GM12878 (cell line): ENCODE results near the gene AKT3. TPM values are rescaled to one million over a fixed set of nuclear protein-coding genes. Genes with fewer than 3 reads are reported as not detected.

Experiments used
- ATAC-seq: fragments of 200-7000 bp; cut with Tn5 transposase; 3 replicates; pipeline ENCODE4 v1.9.1; 2020; ENCODE audit warnings: mild to moderate bottlenecking, moderate library complexity
- BruUV-seq: library from RNA; stranded (reverse); fragments of 400-500 nt; replicated peaks from 2 replicates; lab custom pipeline; 2021; lab: Mats Ljungman, UMichigan
- CTCF ChIA-PET: fragments of 300-600 bp; sonication (Branson Sonifier 250); formaldehyde crosslinking; extraction: SDS; loops from one replicate; lab custom pipeline; 2021; ENCODE audit warnings: inconsistent platforms; lab: Yijun Ruan, JAX
- POLR2A ChIA-PET: fragments of 350-600 bp; formaldehyde crosslinking; extraction: SDS; loops from one replicate; lab custom pipeline; 2021; ENCODE audit warnings: inconsistent platforms; lab: Charles Lee
- RAD21 ChIA-PET: fragments of 300-600 bp; sonication (Branson Sonifier 250); formaldehyde crosslinking; loops from one replicate; lab custom pipeline; 2023; ENCODE audit warnings: antibody characterized with exemption; ENCODE audit not compliant: unreplicated experiment; lab: Charles Lee
- SMC1A ChIA-PET: fragments of 300-600 bp; sonication (Branson Sonifier 250); formaldehyde crosslinking; loops from one replicate; lab custom pipeline; 2023; ENCODE audit not compliant: unreplicated experiment, uncharacterized antibody; lab: Charles Lee
- DNase-seq: peaks from one replicate; pipeline ENCODE4 v3.0.0-alpha.2; 2011; ENCODE audit warnings: low read depth, low spot score
- FAIRE-seq: peaks from 3 replicates; lab custom pipeline; 2011; peaks lifted over from hg19 to GRCh38; lab: Jason Lieb, UNC
- H2AFZ ChIP-seq: 2 replicates; pipeline ENCODE4 v1.6.0; 2011; ENCODE audit warnings: low read depth, low read length, control low read depth; ENCODE audit not compliant: control insufficient read depth
- H3K27ac ChIP-seq: 2 replicates; pipeline ENCODE4 v1.5.1; 2011; ENCODE audit warnings: control low read depth; ENCODE audit not compliant: control insufficient read depth, insufficient read depth
- H3K27me3 ChIP-seq, 2 experiments: replicated peaks in 1 of 2; 2 replicates each; pipeline versions ENCODE4 v1.6.0 to v1.6.1; 2011; ENCODE audit warnings: low read length in 1 of 2; ENCODE audit not compliant: control insufficient read depth in 2 of 2, insufficient read depth in 2 of 2
- H3K36me3 ChIP-seq, 2 experiments: 2 replicates each; pipeline ENCODE4 v1.5.1; 2011; ENCODE audit warnings: low read length in 1 of 2; ENCODE audit not compliant: control insufficient read depth in 2 of 2, insufficient read depth in 2 of 2
- H3K4me1 ChIP-seq: 2 replicates; pipeline ENCODE4 v1.6.1; 2011; ENCODE audit warnings: mild to moderate bottlenecking, low read length, moderate library complexity, mixed read lengths; ENCODE audit not compliant: control insufficient read depth, insufficient read depth
- H3K4me2 ChIP-seq: 2 replicates; pipeline ENCODE4 v1.6.0; 2011; ENCODE audit warnings: control low read depth; ENCODE audit not compliant: control insufficient read depth, insufficient read depth
- H3K4me3 ChIP-seq: fragments of 200-600 bp; sonication (generic); 2 replicates; pipeline ENCODE4 v1.5.1; 2016
- H3K79me2 ChIP-seq: 2 replicates; pipeline ENCODE4 v1.6.0; 2011; ENCODE audit warnings: low read length; ENCODE audit not compliant: control insufficient read depth, insufficient read depth
- H3K9ac ChIP-seq: 2 replicates; pipeline ENCODE4 v1.8.0; 2011; ENCODE audit warnings: low read length, control low read depth, mixed read lengths; ENCODE audit not compliant: control insufficient read depth, insufficient read depth
- H3K9me3 ChIP-seq: replicated peaks from 3 replicates; pipeline ENCODE4 v1.5.1; 2011; ENCODE audit warnings: mild to moderate bottlenecking, low read length; ENCODE audit not compliant: control insufficient read depth, insufficient read depth
- H4K20me1 ChIP-seq: 2 replicates; pipeline ENCODE4 v1.6.0; 2011; ENCODE audit not compliant: control insufficient read depth, insufficient read depth
- BMI1 ChIP-seq: fragments of 450-650 bp; IDR thresholded peaks from 2 replicates; pipeline ENCODE4 v1.6.1; 2016; ENCODE audit warnings: mild to moderate bottlenecking, moderate library complexity, borderline replicate concordance
- CREB1 ChIP-seq: IDR thresholded peaks from 2 replicates; pipeline ENCODE4 v1.6.1; 2012; ENCODE audit warnings: low read depth, mild to moderate bottlenecking, inconsistent platforms
- E4F1 ChIP-seq: fragments of 450-650 bp; IDR thresholded peaks from 2 replicates; pipeline ENCODE4 v1.6.1; 2018; ENCODE audit warnings: borderline replicate concordance, mild to moderate bottlenecking; ENCODE audit not compliant: partially characterized antibody
- GATAD2B ChIP-seq: fragments of 450-650 bp; conservative IDR thresholded peaks from 2 replicates; pipeline ENCODE4 v1.6.1; 2017; ENCODE audit warnings: low read depth, mild to moderate bottlenecking, moderate library complexity
- MEF2A ChIP-seq: IDR thresholded peaks from 2 replicates; pipeline ENCODE4 v1.6.1; 2011; ENCODE audit warnings: low read depth, mild to moderate bottlenecking, low read length, moderate library complexity; ENCODE audit not compliant: insufficient read depth
- MTA2 ChIP-seq: fragments of 450-650 bp; IDR thresholded peaks from 2 replicates; pipeline ENCODE4 v1.6.1; 2016; ENCODE audit warnings: low read depth, mild to moderate bottlenecking, moderate library complexity
- NRF1 ChIP-seq: conservative IDR thresholded peaks from 2 replicates; pipeline ENCODE4 v1.6.1; 2011; ENCODE audit warnings: mild to moderate bottlenecking, low read depth, low read length, improper control_type of control experiment
- POLR2A ChIP-seq: IDR thresholded peaks from 2 replicates; pipeline ENCODE4 v1.6.1; 2011; ENCODE audit warnings: low read depth, mild to moderate bottlenecking, low read length
- SREBF2 ChIP-seq: IDR thresholded peaks from 2 replicates; pipeline ENCODE4 v1.6.1; 2012; ENCODE audit warnings: mild to moderate bottlenecking, low read length
- TCF7 ChIP-seq: IDR thresholded peaks from 2 replicates; pipeline ENCODE4 v1.6.1; 2014; ENCODE audit warnings: antibody characterized with exemption, borderline replicate concordance
- ZNF622 ChIP-seq: fragments of 450-650 bp; IDR thresholded peaks from 2 replicates; pipeline ENCODE4 v1.6.1; 2017; ENCODE audit warnings: mild to moderate bottlenecking, inconsistent platforms
- ZSCAN29 ChIP-seq: fragments of 450-650 bp; IDR thresholded peaks from 2 replicates; pipeline ENCODE4 v1.6.1; 2017; ENCODE audit warnings: mild to moderate bottlenecking, moderate library complexity
- ZZZ3 ChIP-seq: IDR thresholded peaks from 2 replicates; pipeline ENCODE4 v1.6.1; 2011; ENCODE audit warnings: low read depth; ENCODE audit not compliant: control insufficient read depth, insufficient read length
- WGBS: methylation state at CpG from one replicate; pipeline ENCODE4 v1.1.6; 2016; ENCODE audit warnings: low lambda C conversion rate; ENCODE audit not compliant: insufficient replicate concordance, insufficient coverage; ENCODE audit errors: missing lambda C conversion rate; 5-methylcytosine and 5-hydroxymethylcytosine counted together
- in situ Hi-C: fragments of 300-500 bp; cut with MboI; formaldehyde crosslinking; loops from 9 replicates; pipeline ENCODE4 v1.14.3; 2018; ENCODE audit warnings: mixed read lengths
- intact Hi-C: fragments of 100-400 bp; cut with micrococcal nuclease; formaldehyde crosslinking; loops from one replicate; pipeline ENCODE4 v1.14.2; 2022; ENCODE audit not compliant: unreplicated experiment
- polyA plus RNA-seq, 11 experiments: library from polyadenylated mRNA; depleted of rRNA in 4 of 11; unstranded in 6 of 11; stranded (reverse) in 5 of 11; fragments of >200 nt; fragmentation: Nextera tagmentation in 4 of 11; fragmentation: Illumina TruSeq in 1 of 11; extraction: Ambion mirVana in 4 of 11; extraction: Trizol in 1 of 11; gene quantifications; 1 replicate in 1 of 11; 2 replicates in 10 of 11; pipeline versions ENCODE4 v1.2.1 to v1.2.3, GENCODE V29; 2011 to 2016; ENCODE audit warnings: inconsistent platforms in 2 of 11, missing spikeins in 2 of 11, low read depth in 1 of 11
- total RNA-seq, 4 experiments: library from RNA; depleted of rRNA in 3 of 4; stranded (reverse); fragments of >200 nt in 3 of 4; fragmentation: Illumina TruSeq in 1 of 4; extraction: Trizol in 1 of 4; gene quantifications; 2 replicates each; pipeline versions ENCODE4 v1.2.1 to v1.2.3, GENCODE V29; 2013 to 2021
- TF ChIP-seq, protein P1 (sequence below): fragments of 450-650 bp; IDR thresholded peaks from 2 replicates; pipeline ENCODE4 v1.6.1; 2018; ENCODE audit warnings: mild to moderate bottlenecking, low read depth, moderate library complexity; ENCODE audit not compliant: partially characterized antibody
- TF ChIP-seq, protein P2 (sequence below): fragments of 150-350 bp; IDR thresholded peaks from 2 replicates; pipeline ENCODE4 v1.6.1; 2016; ENCODE audit warnings: low read depth, low read length
- TF ChIP-seq, protein P3 (sequence below): IDR thresholded peaks from 2 replicates; pipeline ENCODE4 v1.6.1; 2012; ENCODE audit warnings: low read depth, low read length, improper control_type of control experiment

Gene AKT3
- total and polyA plus RNA-seq, 10 of the 15 experiments (the other 5 are each of a cell fraction or from before 2014, with no cell fraction given), result 0.03 to 0.56 (median 0.19) TPM

DNA sequence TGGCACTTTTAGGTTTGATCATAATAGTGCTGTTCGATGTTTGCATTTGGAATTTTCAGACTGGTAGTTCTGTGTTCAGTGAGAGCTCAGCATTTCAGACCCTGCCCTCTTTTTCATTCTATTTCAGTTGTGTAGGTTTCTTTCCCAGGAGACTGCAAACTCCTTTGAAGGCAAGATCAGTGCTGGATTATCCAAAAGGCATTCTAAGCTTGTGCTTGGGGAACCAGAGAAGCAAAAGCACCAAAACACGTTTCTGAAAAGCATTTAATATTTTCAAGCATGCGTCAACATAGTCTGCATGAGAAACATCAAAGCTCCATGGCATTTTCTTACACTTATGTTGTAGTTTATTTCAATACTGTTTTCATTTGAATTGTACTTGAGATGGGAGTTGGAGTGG, 302.2 kb downstream of the AKT3 start:
- intact Hi-C loops, result no loop called here
- in situ Hi-C loops, result no loop called here
- Histone ChIP-seq H4K20me1 (no peaks in the 10 kb centered on the region), H3K36me3 (no peaks in the 10 kb centered on the region), H3K27ac (no peak overlapping the region), H3K4me2 (no peak overlapping the region), H3K4me1 (no peaks in the 10 kb centered on the region), H3K9me3 (no peaks in the 10 kb centered on the region), H3K4me3 (no peak overlapping the region), H3K79me2 (no peaks in the 10 kb centered on the region), H3K27me3 (no peaks in the 10 kb centered on the region), H3K9ac (no peak overlapping the region), H2AFZ (no peak overlapping the region)
- ChIA-PET SMC1A (interaction anchor here (0.7 to 2.9 kb wide), 3 partner anchors 11 to 697 kb away, joined by 3 to 9 read pairs (median 5); no protein-coding TSS in a partner anchor), CTCF (interaction anchor here (1.2 kb wide), 1 partner anchor 200 kb away, joined by 4 read pairs; no protein-coding TSS in a partner anchor), RAD21 (no interaction called here), POLR2A (interaction anchor here (0.6 kb wide), 1 partner anchor 56 kb away, joined by 6 read pairs; no protein-coding TSS in a partner anchor)
- BruUV-seq, result no TSS peak
- no peak for FAIRE-seq
- DNase-seq, result no peak
- no peak for ATAC-seq
- 84% methylated on average over 3 of the region's 3 CpGs for WGBS
- no peak for TF ChIP-seq ZSCAN29
- TF ChIP-seq BMI1, result no peak
- no peak for TF ChIP-seq TCF7
- no peak for TF ChIP-seq CREB1
- TF ChIP-seq GATAD2B, result no peak
- TF ChIP-seq MEF2A, result no peak
- TF ChIP-seq, protein P1, sequence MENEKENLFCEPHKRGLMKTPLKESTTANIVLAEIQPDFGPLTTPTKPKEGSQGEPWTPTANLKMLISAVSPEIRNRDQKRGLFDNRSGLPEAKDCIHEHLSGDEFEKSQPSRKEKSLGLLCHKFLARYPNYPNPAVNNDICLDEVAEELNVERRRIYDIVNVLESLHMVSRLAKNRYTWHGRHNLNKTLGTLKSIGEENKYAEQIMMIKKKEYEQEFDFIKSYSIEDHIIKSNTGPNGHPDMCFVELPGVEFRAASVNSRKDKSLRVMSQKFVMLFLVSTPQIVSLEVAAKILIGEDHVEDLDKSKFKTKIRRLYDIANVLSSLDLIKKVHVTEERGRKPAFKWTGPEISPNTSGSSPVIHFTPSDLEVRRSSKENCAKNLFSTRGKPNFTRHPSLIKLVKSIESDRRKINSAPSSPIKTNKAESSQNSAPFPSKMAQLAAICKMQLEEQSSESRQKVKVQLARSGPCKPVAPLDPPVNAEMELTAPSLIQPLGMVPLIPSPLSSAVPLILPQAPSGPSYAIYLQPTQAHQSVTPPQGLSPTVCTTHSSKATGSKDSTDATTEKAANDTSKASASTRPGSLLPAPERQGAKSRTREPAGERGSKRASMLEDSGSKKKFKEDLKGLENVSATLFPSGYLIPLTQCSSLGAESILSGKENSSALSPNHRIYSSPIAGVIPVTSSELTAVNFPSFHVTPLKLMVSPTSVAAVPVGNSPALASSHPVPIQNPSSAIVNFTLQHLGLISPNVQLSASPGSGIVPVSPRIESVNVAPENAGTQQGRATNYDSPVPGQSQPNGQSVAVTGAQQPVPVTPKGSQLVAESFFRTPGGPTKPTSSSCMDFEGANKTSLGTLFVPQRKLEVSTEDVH, result no peak
- no peak for TF ChIP-seq ZZZ3
- no peak for TF ChIP-seq ZNF622
- TF ChIP-seq POLR2A, result no peak
- TF ChIP-seq, protein P2, sequence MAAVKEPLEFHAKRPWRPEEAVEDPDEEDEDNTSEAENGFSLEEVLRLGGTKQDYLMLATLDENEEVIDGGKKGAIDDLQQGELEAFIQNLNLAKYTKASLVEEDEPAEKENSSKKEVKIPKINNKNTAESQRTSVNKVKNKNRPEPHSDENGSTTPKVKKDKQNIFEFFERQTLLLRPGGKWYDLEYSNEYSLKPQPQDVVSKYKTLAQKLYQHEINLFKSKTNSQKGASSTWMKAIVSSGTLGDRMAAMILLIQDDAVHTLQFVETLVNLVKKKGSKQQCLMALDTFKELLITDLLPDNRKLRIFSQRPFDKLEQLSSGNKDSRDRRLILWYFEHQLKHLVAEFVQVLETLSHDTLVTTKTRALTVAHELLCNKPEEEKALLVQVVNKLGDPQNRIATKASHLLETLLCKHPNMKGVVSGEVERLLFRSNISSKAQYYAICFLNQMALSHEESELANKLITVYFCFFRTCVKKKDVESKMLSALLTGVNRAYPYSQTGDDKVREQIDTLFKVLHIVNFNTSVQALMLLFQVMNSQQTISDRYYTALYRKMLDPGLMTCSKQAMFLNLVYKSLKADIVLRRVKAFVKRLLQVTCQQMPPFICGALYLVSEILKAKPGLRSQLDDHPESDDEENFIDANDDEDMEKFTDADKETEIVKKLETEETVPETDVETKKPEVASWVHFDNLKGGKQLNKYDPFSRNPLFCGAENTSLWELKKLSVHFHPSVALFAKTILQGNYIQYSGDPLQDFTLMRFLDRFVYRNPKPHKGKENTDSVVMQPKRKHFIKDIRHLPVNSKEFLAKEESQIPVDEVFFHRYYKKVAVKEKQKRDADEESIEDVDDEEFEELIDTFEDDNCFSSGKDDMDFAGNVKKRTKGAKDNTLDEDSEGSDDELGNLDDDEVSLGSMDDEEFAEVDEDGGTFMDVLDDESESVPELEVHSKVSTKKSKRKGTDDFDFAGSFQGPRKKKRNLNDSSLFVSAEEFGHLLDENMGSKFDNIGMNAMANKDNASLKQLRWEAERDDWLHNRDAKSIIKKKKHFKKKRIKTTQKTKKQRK, result no peak
- TF ChIP-seq, protein P3, sequence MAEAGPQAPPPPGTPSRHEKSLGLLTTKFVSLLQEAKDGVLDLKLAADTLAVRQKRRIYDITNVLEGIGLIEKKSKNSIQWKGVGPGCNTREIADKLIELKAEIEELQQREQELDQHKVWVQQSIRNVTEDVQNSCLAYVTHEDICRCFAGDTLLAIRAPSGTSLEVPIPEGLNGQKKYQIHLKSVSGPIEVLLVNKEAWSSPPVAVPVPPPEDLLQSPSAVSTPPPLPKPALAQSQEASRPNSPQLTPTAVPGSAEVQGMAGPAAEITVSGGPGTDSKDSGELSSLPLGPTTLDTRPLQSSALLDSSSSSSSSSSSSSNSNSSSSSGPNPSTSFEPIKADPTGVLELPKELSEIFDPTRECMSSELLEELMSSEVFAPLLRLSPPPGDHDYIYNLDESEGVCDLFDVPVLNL, result no peak
- TF ChIP-seq E4F1, result no peak
- no peak for TF ChIP-seq SREBF2
- no peak for TF ChIP-seq MTA2
- TF ChIP-seq NRF1, result no peak
